Measurements from ENCODE around the gene ROR2.

Gene ROR2

DNA sequence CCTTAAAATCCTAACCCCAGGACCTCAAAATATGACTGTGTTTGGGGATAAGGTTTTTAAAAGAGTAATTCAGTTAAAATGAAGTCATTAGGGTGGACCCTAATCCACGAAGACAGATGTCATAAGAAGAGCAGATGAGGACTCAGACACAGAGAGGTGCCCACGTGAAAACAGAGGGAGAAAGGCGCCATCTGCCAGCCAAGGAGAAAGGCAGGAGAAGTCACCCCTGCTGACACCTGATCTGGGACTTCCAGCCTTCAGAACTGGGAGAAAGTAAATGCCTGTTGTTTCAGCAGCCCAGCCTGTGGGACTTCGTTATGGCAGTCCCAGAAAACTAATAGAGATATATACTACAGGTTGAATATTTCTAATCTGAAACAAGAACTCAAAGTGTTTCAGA, 67.4 kb downstream of the ROR2 start:
- ATAC-seq: no peak
- no peak for TF ChIP-seq SNAI2 (CRISPR knock-in tag; IDR thresholded peaks at IDR 0.05)
- TF ChIP-seq, protein P1, sequence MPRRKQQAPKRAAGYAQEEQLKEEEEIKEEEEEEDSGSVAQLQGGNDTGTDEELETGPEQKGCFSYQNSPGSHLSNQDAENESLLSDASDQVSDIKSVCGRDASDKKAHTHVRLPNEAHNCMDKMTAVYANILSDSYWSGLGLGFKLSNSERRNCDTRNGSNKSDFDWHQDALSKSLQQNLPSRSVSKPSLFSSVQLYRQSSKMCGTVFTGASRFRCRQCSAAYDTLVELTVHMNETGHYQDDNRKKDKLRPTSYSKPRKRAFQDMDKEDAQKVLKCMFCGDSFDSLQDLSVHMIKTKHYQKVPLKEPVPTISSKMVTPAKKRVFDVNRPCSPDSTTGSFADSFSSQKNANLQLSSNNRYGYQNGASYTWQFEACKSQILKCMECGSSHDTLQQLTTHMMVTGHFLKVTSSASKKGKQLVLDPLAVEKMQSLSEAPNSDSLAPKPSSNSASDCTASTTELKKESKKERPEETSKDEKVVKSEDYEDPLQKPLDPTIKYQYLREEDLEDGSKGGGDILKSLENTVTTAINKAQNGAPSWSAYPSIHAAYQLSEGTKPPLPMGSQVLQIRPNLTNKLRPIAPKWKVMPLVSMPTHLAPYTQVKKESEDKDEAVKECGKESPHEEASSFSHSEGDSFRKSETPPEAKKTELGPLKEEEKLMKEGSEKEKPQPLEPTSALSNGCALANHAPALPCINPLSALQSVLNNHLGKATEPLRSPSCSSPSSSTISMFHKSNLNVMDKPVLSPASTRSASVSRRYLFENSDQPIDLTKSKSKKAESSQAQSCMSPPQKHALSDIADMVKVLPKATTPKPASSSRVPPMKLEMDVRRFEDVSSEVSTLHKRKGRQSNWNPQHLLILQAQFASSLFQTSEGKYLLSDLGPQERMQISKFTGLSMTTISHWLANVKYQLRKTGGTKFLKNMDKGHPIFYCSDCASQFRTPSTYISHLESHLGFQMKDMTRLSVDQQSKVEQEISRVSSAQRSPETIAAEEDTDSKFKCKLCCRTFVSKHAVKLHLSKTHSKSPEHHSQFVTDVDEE (CRISPR knock-in tag; IDR thresholded peaks at IDR 0.05): no peak
- no peak for TF ChIP-seq BACH2 (CRISPR knock-in tag; IDR thresholded peaks at IDR 0.05; ENCODE audit: borderline replicate concordance)
- TF ChIP-seq CSDC2 (CRISPR knock-in tag; IDR thresholded peaks at IDR 0.05): no peak
- no peak for TF ChIP-seq RARB (CRISPR knock-in tag; IDR thresholded peaks at IDR 0.05)
- TF ChIP-seq ZNF70 (CRISPR knock-in tag; IDR thresholded peaks at IDR 0.05): no peak
- no peak for TF ChIP-seq ZNF565 (CRISPR knock-in tag; conservative IDR thresholded peaks at IDR 0.05; ENCODE audit: low read depth)
- TF ChIP-seq, protein P2, sequence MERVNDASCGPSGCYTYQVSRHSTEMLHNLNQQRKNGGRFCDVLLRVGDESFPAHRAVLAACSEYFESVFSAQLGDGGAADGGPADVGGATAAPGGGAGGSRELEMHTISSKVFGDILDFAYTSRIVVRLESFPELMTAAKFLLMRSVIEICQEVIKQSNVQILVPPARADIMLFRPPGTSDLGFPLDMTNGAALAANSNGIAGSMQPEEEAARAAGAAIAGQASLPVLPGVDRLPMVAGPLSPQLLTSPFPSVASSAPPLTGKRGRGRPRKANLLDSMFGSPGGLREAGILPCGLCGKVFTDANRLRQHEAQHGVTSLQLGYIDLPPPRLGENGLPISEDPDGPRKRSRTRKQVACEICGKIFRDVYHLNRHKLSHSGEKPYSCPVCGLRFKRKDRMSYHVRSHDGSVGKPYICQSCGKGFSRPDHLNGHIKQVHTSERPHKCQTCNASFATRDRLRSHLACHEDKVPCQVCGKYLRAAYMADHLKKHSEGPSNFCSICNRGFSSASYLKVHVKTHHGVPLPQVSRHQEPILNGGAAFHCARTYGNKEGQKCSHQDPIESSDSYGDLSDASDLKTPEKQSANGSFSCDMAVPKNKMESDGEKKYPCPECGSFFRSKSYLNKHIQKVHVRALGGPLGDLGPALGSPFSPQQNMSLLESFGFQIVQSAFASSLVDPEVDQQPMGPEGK (CRISPR knock-in tag; IDR thresholded peaks at IDR 0.05; ENCODE audit: borderline replicate concordance): no peak
- TF ChIP-seq ISL1 (CRISPR knock-in tag; IDR thresholded peaks at IDR 0.05): no peak
- no peak for TF ChIP-seq TOX (CRISPR knock-in tag; IDR thresholded peaks at IDR 0.05; ENCODE audit: borderline replicate concordance)
- no peak for TF ChIP-seq ARNTL (CRISPR knock-in tag; IDR thresholded peaks at IDR 0.05; ENCODE audit: borderline replicate concordance, low read depth)

DNA sequence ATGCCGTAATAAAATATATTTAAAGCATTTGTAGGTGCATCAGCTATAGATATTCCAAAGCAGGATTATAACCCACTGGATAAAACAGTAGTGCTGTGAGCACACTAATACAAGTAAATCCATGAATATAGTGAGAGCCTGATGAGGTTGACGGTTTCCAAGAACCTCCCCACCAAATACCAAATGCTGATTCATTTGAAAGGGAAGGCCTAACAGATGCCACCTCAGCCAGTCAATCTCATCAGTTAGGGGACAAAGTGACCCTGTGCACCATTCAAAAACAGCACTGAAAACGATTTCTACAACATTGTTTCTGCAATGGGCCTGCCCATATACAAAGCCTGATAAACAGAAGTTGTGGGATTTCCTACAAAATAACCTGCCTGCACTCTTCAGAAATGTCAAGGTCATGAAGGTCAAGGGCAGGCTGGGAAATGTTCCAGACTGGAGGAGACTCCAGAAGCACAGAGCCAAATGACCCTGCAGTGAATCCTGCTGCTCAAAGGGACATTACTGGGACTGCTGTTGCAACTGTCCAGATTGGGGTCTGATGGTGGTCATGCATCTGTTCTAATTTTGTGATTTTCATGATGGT, 69.6 kb downstream of the ROR2 start:
- no peak for ATAC-seq
- no peak for TF ChIP-seq ZNF565 (CRISPR knock-in tag; conservative IDR thresholded peaks at IDR 0.05; ENCODE audit: low read depth)
- no peak for TF ChIP-seq RARB (CRISPR knock-in tag; IDR thresholded peaks at IDR 0.05)
- no peak for TF ChIP-seq BACH2 (CRISPR knock-in tag; IDR thresholded peaks at IDR 0.05; ENCODE audit: borderline replicate concordance)
- TF ChIP-seq, protein P3, sequence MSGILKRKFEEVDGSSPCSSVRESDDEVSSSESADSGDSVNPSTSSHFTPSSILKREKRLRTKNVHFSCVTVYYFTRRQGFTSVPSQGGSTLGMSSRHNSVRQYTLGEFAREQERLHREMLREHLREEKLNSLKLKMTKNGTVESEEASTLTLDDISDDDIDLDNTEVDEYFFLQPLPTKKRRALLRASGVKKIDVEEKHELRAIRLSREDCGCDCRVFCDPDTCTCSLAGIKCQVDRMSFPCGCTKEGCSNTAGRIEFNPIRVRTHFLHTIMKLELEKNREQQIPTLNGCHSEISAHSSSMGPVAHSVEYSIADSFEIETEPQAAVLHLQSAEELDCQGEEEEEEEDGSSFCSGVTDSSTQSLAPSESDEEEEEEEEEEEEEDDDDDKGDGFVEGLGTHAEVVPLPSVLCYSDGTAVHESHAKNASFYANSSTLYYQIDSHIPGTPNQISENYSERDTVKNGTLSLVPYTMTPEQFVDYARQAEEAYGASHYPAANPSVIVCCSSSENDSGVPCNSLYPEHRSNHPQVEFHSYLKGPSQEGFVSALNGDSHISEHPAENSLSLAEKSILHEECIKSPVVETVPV (CRISPR knock-in tag; IDR thresholded peaks at IDR 0.05): no peak
- TF ChIP-seq, protein P4, sequence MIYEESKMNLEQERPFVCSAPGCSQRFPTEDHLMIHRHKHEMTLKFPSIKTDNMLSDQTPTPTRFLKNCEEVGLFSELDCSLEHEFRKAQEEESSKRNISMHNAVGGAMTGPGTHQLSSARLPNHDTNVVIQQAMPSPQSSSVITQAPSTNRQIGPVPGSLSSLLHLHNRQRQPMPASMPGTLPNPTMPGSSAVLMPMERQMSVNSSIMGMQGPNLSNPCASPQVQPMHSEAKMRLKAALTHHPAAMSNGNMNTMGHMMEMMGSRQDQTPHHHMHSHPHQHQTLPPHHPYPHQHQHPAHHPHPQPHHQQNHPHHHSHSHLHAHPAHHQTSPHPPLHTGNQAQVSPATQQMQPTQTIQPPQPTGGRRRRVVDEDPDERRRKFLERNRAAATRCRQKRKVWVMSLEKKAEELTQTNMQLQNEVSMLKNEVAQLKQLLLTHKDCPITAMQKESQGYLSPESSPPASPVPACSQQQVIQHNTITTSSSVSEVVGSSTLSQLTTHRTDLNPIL (CRISPR knock-in tag; IDR thresholded peaks at IDR 0.05; ENCODE audit: low read depth): no peak
- no peak for TF ChIP-seq CSDC2 (CRISPR knock-in tag; IDR thresholded peaks at IDR 0.05)

DNA sequence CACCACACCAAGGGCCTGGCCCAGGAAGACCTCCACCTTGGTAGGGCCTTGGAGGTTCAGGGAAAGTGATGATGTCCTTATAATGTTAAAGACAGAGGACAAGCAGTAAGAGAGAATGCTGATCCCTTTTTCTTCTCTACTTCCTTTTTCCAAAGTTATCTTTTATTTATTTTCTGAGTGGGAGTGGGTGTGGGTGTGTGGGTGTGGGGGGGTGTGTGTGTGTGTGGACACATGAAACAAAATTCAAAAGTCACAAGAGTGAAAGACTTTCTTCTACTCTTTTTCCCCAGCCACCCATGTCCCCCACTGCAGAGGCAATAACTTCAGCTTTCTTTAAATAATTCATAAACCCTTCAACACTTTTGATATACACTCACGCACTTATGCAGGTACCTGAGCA, 70.8 kb downstream of the ROR2 start:
- ATAC-seq: no peak
- TF ChIP-seq ZC3H10 (CRISPR knock-in tag; IDR thresholded peaks at IDR 0.05) (no peak), ESRRG (CRISPR knock-in tag; IDR thresholded peaks at IDR 0.05) (no peak), GLIS3 (CRISPR knock-in tag; IDR thresholded peaks at IDR 0.05) (no peak), ARNTL (CRISPR knock-in tag; IDR thresholded peaks at IDR 0.05; ENCODE audit: borderline replicate concordance, low read depth) (no peak), ZFP3 (CRISPR knock-in tag; IDR thresholded peaks at IDR 0.05) (no peak), TCF4 (CRISPR knock-in tag; IDR thresholded peaks at IDR 0.05; ENCODE audit: borderline replicate concordance) (no peak), ZFP30 (CRISPR knock-in tag; IDR thresholded peaks at IDR 0.05) (no peak), OSR1 (CRISPR knock-in tag; IDR thresholded peaks at IDR 0.05) (no peak), PPARA (CRISPR knock-in tag; IDR thresholded peaks at IDR 0.05; ENCODE audit: borderline replicate concordance) (no peak)
- TF ChIP-seq, protein P1 (CRISPR knock-in tag; IDR thresholded peaks at IDR 0.05): no peak
- TF ChIP-seq, protein P5, sequence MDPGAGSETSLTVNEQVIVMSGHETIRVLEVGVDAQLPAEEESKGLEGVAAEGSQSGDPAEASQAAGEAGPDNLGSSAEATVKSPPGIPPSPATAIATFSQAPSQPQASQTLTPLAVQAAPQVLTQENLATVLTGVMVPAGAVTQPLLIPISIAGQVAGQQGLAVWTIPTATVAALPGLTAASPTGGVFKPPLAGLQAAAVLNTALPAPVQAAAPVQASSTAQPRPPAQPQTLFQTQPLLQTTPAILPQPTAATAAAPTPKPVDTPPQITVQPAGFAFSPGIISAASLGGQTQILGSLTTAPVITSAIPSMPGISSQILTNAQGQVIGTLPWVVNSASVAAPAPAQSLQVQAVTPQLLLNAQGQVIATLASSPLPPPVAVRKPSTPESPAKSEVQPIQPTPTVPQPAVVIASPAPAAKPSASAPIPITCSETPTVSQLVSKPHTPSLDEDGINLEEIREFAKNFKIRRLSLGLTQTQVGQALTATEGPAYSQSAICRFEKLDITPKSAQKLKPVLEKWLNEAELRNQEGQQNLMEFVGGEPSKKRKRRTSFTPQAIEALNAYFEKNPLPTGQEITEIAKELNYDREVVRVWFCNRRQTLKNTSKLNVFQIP (CRISPR knock-in tag; IDR thresholded peaks at IDR 0.05; ENCODE audit: borderline replicate concordance, low read depth): no peak
- TF ChIP-seq, protein P2 (CRISPR knock-in tag; IDR thresholded peaks at IDR 0.05; ENCODE audit: borderline replicate concordance): no peak
- TF ChIP-seq, protein P3 (CRISPR knock-in tag; IDR thresholded peaks at IDR 0.05): no peak

Data from SK-N-SH treated with all-trans-retinoic acid at 6 μM for 48 hours (cell line).